ENCODE measurements around the gene SPINT2.
"Not testable (repeated sequence)": the region's sequence is repeated elsewhere in the genome, so short reads cannot be mapped to it uniquely, and the experiment has no call there.

SPINT2 gene

GRCh38 chr19:38234615-38235014 lies 29.8 kb upstream of the SPINT2 start:
- DNase-seq (ENCODE audit: low spot score), result no peak
- FAIRE-seq, result no peak

GRCh38 chr19:38239816-38240215 lies 24.6 kb upstream of the SPINT2 start:
- DNase-seq (ENCODE audit: low spot score) (no peak), FAIRE-seq (no peak)

- FAIRE-seq (no peak), DNase-seq (ENCODE audit: low spot score) (no peak)
Measured at GRCh38 chr19:38243279-38243673, 21.1 kb upstream of the SPINT2 start.

GRCh38 chr19:38245826-38246498 lies 18.4 kb upstream of the SPINT2 start:
- FAIRE-seq (no peak), DNase-seq (ENCODE audit: low spot score) (no peak)

- DNase-seq (ENCODE audit: low spot score), result no peak
- no peak for FAIRE-seq
Measured at GRCh38 chr19:38247126-38247525, 17.2 kb upstream of the SPINT2 start.

- no peak for DNase-seq (ENCODE audit: low spot score)
- no peak for FAIRE-seq
Measured at GRCh38 chr19:38247734-38248268, 16.6 kb upstream of the SPINT2 start.

- FAIRE-seq (no peak), DNase-seq (ENCODE audit: low spot score) (no peak)
Measured at GRCh38 chr19:38248421-38248820, 16.0 kb upstream of the SPINT2 start.

- FAIRE-seq (no peak), DNase-seq (ENCODE audit: low spot score) (no peak)
Measured at GRCh38 chr19:38250428-38250820, 13.9 kb upstream of the SPINT2 start.

- FAIRE-seq (no peak), DNase-seq (ENCODE audit: low spot score) (no peak)
Measured at GRCh38 chr19:38250821-38251563, 13.4 kb upstream of the SPINT2 start.

GRCh38 chr19:38251564-38252051 lies 12.8 kb upstream of the SPINT2 start:
- DNase-seq (ENCODE audit: low spot score), result no peak

GRCh38 chr19:38252385-38252784 lies 12.0 kb upstream of the SPINT2 start:
- no peak for FAIRE-seq
- no peak for DNase-seq (ENCODE audit: low spot score)

More at GRCh38 chr19:38251564-38252051, 12.8 kb upstream of the SPINT2 start:
- no peak for FAIRE-seq

- DNase-seq (ENCODE audit: low spot score) (no peak), FAIRE-seq (no peak)
Measured at GRCh38 chr19:38252941-38253691, 11.3 kb upstream of the SPINT2 start.

- no peak for FAIRE-seq
Measured at GRCh38 chr19:38253788-38254187, 10.6 kb upstream of the SPINT2 start.

GRCh38 chr19:38255383-38256014 lies 8.9 kb upstream of the SPINT2 start:
- no peak for FAIRE-seq
- no peak for DNase-seq (ENCODE audit: low spot score)

More at GRCh38 chr19:38253788-38254187, 10.6 kb upstream of the SPINT2 start:
- no peak for DNase-seq (ENCODE audit: low spot score)

GRCh38 chr19:38261942-38262341 lies 2.4 kb upstream of the SPINT2 start:
- DNase-seq (ENCODE audit: low spot score); FAIRE-seq: not testable (repeated sequence)

GRCh38 chr19:38262585-38263268 lies 1.6 kb upstream of the SPINT2 start:
- FAIRE-seq, result no peak

GRCh38 chr19:38263689-38264485 lies 486 bp upstream of the SPINT2 start:
- DNase-seq (ENCODE audit: low spot score) (peak; percentile 92), FAIRE-seq (peak; percentile 83)

More at GRCh38 chr19:38262585-38263268, 1.6 kb upstream of the SPINT2 start:
- DNase-seq (ENCODE audit: low spot score), result no peak

GRCh38 chr19:38265213-38265861 lies 964 bp downstream of the SPINT2 start:
- FAIRE-seq (no peak), DNase-seq (ENCODE audit: low spot score) (no peak)

- FAIRE-seq (no peak), DNase-seq (ENCODE audit: low spot score) (no peak)
Measured at GRCh38 chr19:38265921-38266429, 1.6 kb downstream of the SPINT2 start.

All from RCC 7860 (cell line).